GM12864 (cell line): ENCODE data around the gene ESYT1.

Experiments
- DNase-seq: peaks from one replicate; pipeline ENCODE4 v3.0.0-alpha.2; 2011; ENCODE audit warnings: low read depth
- H3K4me3 ChIP-seq: 2 replicates; pipeline ENCODE4 v1.5.1; 2011; ENCODE audit warnings: mild to moderate bottlenecking, low read depth, low read length, control low read depth
- CTCF ChIP-seq: IDR thresholded peaks from 2 replicates; pipeline ENCODE4 v1.5.1; 2011; ENCODE audit warnings: low read depth, mild to moderate bottlenecking, moderate library complexity, low read length, control low read depth, inconsistent platforms; ENCODE audit errors: missing control alignments

ESYT1 gene

GRCh38 chr12:56178347-56178746 lies 50.3 kb downstream of the ESYT1 start:
- no peak overlapping the region for H3K4me3 ChIP-seq
- no peak for DNase-seq
- no peak for TF ChIP-seq CTCF

- no peak for DNase-seq
- H3K4me3 ChIP-seq = no peak overlapping the region
- no peak for TF ChIP-seq CTCF
Observed at GRCh38 chr12:56186957-56187356, 58.9 kb downstream of the ESYT1 start.

GRCh38 chr12:56188131-56188777 lies 60.2 kb downstream of the ESYT1 start:
- DNase-seq = no peak
- TF ChIP-seq CTCF = no peak
- H3K4me3 ChIP-seq = peak overlapping the region; percentile 96

GRCh38 chr12:56188778-56189098 lies 60.7 kb downstream of the ESYT1 start:
- no peak for TF ChIP-seq CTCF
- H3K4me3 ChIP-seq = peak overlapping the region; percentile 96
- no peak for DNase-seq

- peak; percentile 79 for TF ChIP-seq CTCF
- DNase-seq = peak; percentile 38
- peak within 1 kb of the TSS; percentile 96 for H3K4me3 ChIP-seq
Observed at GRCh38 chr12:56189099-56189917, 61.2 kb downstream of the ESYT1 start, which contains the start of gene SMARCC2. Gene SMARCC2 (minus strand): TSS chr12:56189483. CDS start chr12:56189461, 22 bp downstream.

- TF ChIP-seq CTCF = no peak
- peak; percentile 55 for DNase-seq
- H3K4me3 ChIP-seq = peak overlapping the region; percentile 59
Observed at GRCh38 chr12:56189918-56190694, 62.0 kb downstream of the ESYT1 start.
